ENCODE data around the gene RET.

Gene RET

GRCh38 chr10:43060291-43060690, 16.6 kb upstream of the RET start:
- DNase-seq (ENCODE audit: low read depth) = no peak
- H3K4me3 ChIP-seq (ENCODE audit: control insufficient read depth, low read depth, low read length) = no peak overlapping the region
- TF ChIP-seq, protein P1, sequence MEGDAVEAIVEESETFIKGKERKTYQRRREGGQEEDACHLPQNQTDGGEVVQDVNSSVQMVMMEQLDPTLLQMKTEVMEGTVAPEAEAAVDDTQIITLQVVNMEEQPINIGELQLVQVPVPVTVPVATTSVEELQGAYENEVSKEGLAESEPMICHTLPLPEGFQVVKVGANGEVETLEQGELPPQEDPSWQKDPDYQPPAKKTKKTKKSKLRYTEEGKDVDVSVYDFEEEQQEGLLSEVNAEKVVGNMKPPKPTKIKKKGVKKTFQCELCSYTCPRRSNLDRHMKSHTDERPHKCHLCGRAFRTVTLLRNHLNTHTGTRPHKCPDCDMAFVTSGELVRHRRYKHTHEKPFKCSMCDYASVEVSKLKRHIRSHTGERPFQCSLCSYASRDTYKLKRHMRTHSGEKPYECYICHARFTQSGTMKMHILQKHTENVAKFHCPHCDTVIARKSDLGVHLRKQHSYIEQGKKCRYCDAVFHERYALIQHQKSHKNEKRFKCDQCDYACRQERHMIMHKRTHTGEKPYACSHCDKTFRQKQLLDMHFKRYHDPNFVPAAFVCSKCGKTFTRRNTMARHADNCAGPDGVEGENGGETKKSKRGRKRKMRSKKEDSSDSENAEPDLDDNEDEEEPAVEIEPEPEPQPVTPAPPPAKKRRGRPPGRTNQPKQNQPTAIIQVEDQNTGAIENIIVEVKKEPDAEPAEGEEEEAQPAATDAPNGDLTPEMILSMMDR (IDR thresholded peaks at IDR 0.05; ENCODE audit: control insufficient read depth, insufficient read depth, low read depth, low read length, missing control alignments) = no peak

- no peak overlapping the region for H3K4me3 ChIP-seq (ENCODE audit: control insufficient read depth, low read depth, low read length)
- no peak for DNase-seq (ENCODE audit: low read depth)
- TF ChIP-seq, protein P1 (IDR thresholded peaks at IDR 0.05; ENCODE audit: control insufficient read depth, insufficient read depth, low read depth, low read length, missing control alignments) = no peak
These were observed 15.5 kb upstream of the RET start for GRCh38 chr10:43061331-43061730.

DNA sequence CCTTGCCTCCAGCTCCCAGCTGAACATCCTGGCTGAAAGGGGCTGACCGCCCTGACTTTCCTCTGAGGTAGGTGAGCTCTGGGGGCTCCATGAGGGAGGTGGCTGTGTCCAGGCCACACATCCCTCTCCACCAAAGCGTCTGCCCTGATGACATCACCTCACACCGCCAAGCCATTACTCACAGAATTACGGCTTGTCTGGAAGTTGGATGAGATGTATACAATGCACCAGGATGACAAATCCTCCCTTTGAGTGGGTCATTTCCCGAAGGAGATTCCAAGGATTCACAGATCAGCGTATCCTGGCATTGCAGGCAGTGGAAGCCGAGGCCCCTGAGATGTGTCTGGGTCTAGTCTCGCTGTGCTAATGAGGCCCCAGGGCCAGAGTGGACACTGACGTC, 15.1 kb upstream of the RET start:
- no peak for DNase-seq (ENCODE audit: low read depth)
- H3K4me3 ChIP-seq (ENCODE audit: control insufficient read depth, low read depth, low read length) = no peak overlapping the region
- TF ChIP-seq, protein P1 (IDR thresholded peaks at IDR 0.05; ENCODE audit: control insufficient read depth, insufficient read depth, low read depth, low read length, missing control alignments) = no peak

- TF ChIP-seq, protein P1 (IDR thresholded peaks at IDR 0.05; ENCODE audit: control insufficient read depth, insufficient read depth, low read depth, low read length, missing control alignments) = no peak
- DNase-seq (ENCODE audit: low read depth) = no peak
- no peak overlapping the region for H3K4me3 ChIP-seq (ENCODE audit: control insufficient read depth, low read depth, low read length)
These were observed 14.3 kb upstream of the RET start for GRCh38 chr10:43062402-43063160.

DNA sequence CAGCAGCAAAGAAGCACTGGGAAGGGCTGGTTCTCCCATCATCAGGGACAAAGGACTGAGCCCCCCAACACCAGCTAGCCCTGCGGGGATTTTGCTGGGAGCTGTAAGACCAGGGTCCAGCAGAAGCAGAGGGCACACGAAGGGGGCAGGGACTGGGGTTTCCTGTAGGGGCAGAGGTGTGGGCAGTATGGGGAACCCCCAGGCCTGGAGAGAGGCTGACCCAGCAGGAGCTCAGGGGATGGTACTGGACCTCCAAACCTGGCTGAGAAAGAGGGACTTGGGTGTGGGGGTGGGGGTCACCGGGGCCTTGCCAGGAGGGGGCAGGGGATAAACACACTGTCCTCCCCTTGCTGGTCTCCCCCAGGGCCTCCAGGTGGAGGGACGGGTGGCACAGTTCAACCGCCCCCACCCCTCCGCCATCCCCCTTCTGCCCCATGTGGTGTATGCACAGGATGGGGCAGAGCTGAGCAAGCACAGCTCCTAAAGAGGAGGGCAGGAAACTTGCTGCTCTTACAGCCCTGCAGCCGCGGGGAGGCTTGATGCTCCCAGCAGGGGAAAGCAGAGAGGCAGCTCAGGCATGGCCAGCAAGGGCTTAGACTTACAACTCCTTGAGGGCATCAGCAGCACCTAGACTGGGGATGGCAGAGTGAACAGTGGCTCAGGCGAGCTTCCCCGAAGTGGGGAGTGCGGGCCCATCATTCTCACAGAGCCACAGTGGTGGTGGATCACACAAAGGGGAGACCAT, 12.4 kb upstream of the RET start:
- DNase-seq (ENCODE audit: low read depth) = no peak
- H3K4me3 ChIP-seq (ENCODE audit: control insufficient read depth, low read depth, low read length) = no peak overlapping the region
- TF ChIP-seq, protein P1 (IDR thresholded peaks at IDR 0.05; ENCODE audit: control insufficient read depth, insufficient read depth, low read depth, low read length, missing control alignments) = no peak

- no peak overlapping the region for H3K4me3 ChIP-seq (ENCODE audit: control insufficient read depth, low read depth, low read length)
- DNase-seq (ENCODE audit: low read depth) = no peak
- TF ChIP-seq, protein P1 (IDR thresholded peaks at IDR 0.05; ENCODE audit: control insufficient read depth, insufficient read depth, low read depth, low read length, missing control alignments) = no peak
These were observed 11.6 kb upstream of the RET start for GRCh38 chr10:43065234-43065633.

Measured in AG09309 (cell line).